ENCODE measurements around the gene VEGFC. TPM values are rescaled to one million over a fixed set of nuclear protein-coding genes. Genes with fewer than 3 reads are reported as not detected.

Gene VEGFC
- total and polyA plus RNA-seq, 2 donors (not counting 1 experiment from before 2014, with no cell fraction given) = not detected

GRCh38 chr4:176833400-176834175 is 40.9 kb upstream of the VEGFC start:
- no peaks in the 10 kb centered on the region for H3K79me2 ChIP-seq (ENCODE audit: control insufficient read depth, insufficient read depth, low read length)
- H3K4me2 ChIP-seq (replicated peaks; ENCODE audit: low read depth, low read length, poor library complexity, severe bottlenecking) = no peak overlapping the region
- H3K4me3 ChIP-seq (ENCODE audit: control extremely low read depth in 1 of 5, extremely low read depth in 1 of 5, insufficient read depth in 1 of 5, low read depth in 2 of 5, low read length in 4 of 5) = no peak overlapping the region
- no peaks in the 10 kb centered on the region for H3K27me3 ChIP-seq (replicated peaks in 1 of 4; ENCODE audit: control extremely low read depth in 1 of 4, control insufficient read depth in 3 of 4, insufficient read depth in 4 of 4, low read length in 3 of 4)
- Mint-ChIP-seq H3K27ac (no peak overlapping the region), H3K4me1 (no peaks in the 10 kb centered on the region), H3K9me3 (ENCODE audit: insufficient read depth) (no peaks in the 10 kb centered on the region), H3K27me3 (no peaks in the 10 kb centered on the region), H3K4me3 (no peak overlapping the region)
- H4K20me1 ChIP-seq (ENCODE audit: control insufficient read depth, insufficient read depth, low read length, poor library complexity, severe bottlenecking) = no peaks in the 10 kb centered on the region
- ATAC-seq (ENCODE audit: low read depth) (no peak), DNase-seq (no peak)
- H3K36me3 ChIP-seq (replicated peaks in 1 of 2; ENCODE audit: control extremely low read depth in 1 of 2, control insufficient read depth in 1 of 2, extremely low read depth in 1 of 2, insufficient read depth in 2 of 2, low read length in 1 of 2) = no peaks in the 10 kb centered on the region
- H3K27ac ChIP-seq (ENCODE audit: low read length in 2 of 2) = no peak overlapping the region
- 83% methylated on average over 1 of the region's 4 CpGs for WGBS (ENCODE audit: insufficient coverage)
- no peaks in the 10 kb centered on the region for H3K4me1 ChIP-seq (ENCODE audit: control insufficient read depth in 2 of 2, insufficient read depth in 2 of 2, low read length in 2 of 2)
- no peak for TF ChIP-seq EZH2 (IDR thresholded peaks at IDR 0.05; ENCODE audit: borderline replicate concordance, insufficient read depth, low read depth, low read length, poor library complexity, severe bottlenecking)
- no peak for TF ChIP-seq CTCF (IDR thresholded peaks at IDR 0.05)
- ChIA-PET CTCF (no interaction called here), POLR2A (no interaction called here)
- no peak overlapping the region for H2AFZ ChIP-seq (ENCODE audit: insufficient read depth, low read depth, low read length, poor library complexity, severe bottlenecking)
- H3K9me3 ChIP-seq (ENCODE audit: control extremely low read depth in 1 of 3, control insufficient read depth in 2 of 3, insufficient read depth in 1 of 3, low read length in 2 of 3) = no peaks in the 10 kb centered on the region
- intact Hi-C loops (cut with micrococcal nuclease) = no loop called here
- H3K9ac ChIP-seq (ENCODE audit: low read length) = no peak overlapping the region

GRCh38 chr4:176830971-176831370 is 38.2 kb upstream of the VEGFC start:
- H3K27ac Mint-ChIP-seq = no peak overlapping the region
- Histone ChIP-seq H3K4me1 (ENCODE audit: control insufficient read depth in 2 of 2, insufficient read depth in 2 of 2, low read length in 2 of 2) (no peaks in the 10 kb centered on the region), H3K27ac (ENCODE audit: low read length in 2 of 2) (no peak overlapping the region), H3K36me3 (replicated peaks in 1 of 2; ENCODE audit: control extremely low read depth in 1 of 2, control insufficient read depth in 1 of 2, extremely low read depth in 1 of 2, insufficient read depth in 2 of 2, low read length in 1 of 2) (no peaks in the 10 kb centered on the region), H3K4me2 (replicated peaks; ENCODE audit: low read depth, low read length, poor library complexity, severe bottlenecking) (no peak overlapping the region), H4K20me1 (ENCODE audit: control insufficient read depth, insufficient read depth, low read length, poor library complexity, severe bottlenecking) (no peaks in the 10 kb centered on the region), H3K9me3 (ENCODE audit: control extremely low read depth in 1 of 3, control insufficient read depth in 2 of 3, insufficient read depth in 1 of 3, low read length in 2 of 3) (no peaks in the 10 kb centered on the region), H3K9ac (ENCODE audit: low read length) (no peak overlapping the region), H3K79me2 (ENCODE audit: control insufficient read depth, insufficient read depth, low read length) (no peaks in the 10 kb centered on the region), H3K4me3 (ENCODE audit: control extremely low read depth in 1 of 5, extremely low read depth in 1 of 5, insufficient read depth in 1 of 5, low read depth in 2 of 5, low read length in 4 of 5) (no peak overlapping the region), H2AFZ (ENCODE audit: insufficient read depth, low read depth, low read length, poor library complexity, severe bottlenecking) (no peak overlapping the region), H3K27me3 (replicated peaks in 1 of 4; ENCODE audit: control extremely low read depth in 1 of 4, control insufficient read depth in 3 of 4, insufficient read depth in 4 of 4, low read length in 3 of 4) (no peaks in the 10 kb centered on the region)
- no peaks in the 10 kb centered on the region for H3K4me1 Mint-ChIP-seq
- ChIA-PET POLR2A (no interaction called here), CTCF (no interaction called here)
- 96% methylated on average over 5 of the region's 6 CpGs for WGBS (ENCODE audit: insufficient coverage)
- intact Hi-C loops (cut with micrococcal nuclease) = no loop called here
- H3K27me3 Mint-ChIP-seq = no peaks in the 10 kb centered on the region
- ATAC-seq (ENCODE audit: low read depth) = no peak
- TF ChIP-seq EZH2 (IDR thresholded peaks at IDR 0.05; ENCODE audit: borderline replicate concordance, insufficient read depth, low read depth, low read length, poor library complexity, severe bottlenecking) (no peak), CTCF (IDR thresholded peaks at IDR 0.05) (no peak)
- no peak for DNase-seq
- no peak overlapping the region for H3K4me3 Mint-ChIP-seq
- no peaks in the 10 kb centered on the region for H3K9me3 Mint-ChIP-seq (ENCODE audit: insufficient read depth)

Measured in B cell (primary cell).